SW480 (cell line): ENCODE data around the gene ZNF493.

Experiments
- DNase-seq: peaks from one replicate; pipeline ENCODE4 v3.0.0-alpha.2; 2016; ENCODE audit warnings: low spot score

The ZNF493 gene

DNA sequence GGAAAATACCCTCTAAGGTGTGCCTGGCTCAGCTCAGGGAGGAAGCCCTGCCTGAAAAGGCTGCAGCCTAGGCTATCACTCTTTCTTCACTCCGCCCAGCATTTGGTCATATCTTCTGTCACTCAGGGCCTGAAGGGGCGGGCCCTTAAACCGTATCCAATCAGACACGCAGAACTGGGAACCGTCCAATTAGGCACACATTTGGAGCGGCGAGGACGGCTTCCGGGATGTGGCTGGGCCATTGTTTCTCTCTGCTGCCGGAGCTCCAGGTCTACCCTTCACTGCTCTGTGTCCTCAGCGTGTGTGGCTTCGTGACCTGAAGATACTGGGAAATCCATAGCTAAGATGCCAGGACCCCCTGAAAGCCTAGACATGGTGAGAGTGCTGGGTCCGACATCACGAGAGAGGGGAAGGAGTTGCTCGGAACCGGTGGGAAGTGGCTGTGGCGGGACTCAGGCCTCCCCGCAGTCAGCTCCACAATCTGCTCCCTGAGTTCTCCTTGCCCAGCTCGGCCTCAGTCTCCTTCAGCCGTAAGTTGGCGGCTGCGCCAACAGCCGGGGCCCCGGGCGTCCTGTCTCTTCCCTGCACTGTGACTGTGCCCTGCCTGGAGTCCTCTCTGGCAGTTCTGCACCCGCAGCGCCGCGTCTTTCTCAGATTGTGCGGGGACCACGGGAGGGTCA lies at the start of gene ZNF493:
Gene ZNF493 (plus strand): TSS at position 241 of the 680 bp plus-strand sequence. CDS start 105 bp downstream, at position 346.
- peak; percentile 73 for DNase-seq

DNA sequence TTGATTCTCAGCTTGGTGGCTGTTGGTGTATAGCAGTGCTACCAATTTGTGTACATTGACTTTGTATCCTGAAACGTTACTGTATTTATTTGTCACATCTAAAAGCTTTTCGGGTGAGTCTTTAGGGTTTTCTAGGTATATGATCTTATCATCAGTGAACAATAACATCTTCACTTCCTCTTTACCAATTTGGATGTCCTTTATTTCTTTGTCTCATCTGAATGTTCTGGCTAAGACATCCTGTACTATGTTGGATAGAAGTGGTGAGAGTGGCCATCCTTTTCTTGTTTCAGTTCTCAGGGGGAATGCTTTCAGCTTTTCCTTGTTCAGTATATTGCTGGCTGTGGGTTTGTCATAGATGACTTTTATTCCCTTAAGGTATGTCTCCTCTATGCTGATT lies 44.1 kb upstream of the ZNF493 start:
- no peak for DNase-seq

DNA sequence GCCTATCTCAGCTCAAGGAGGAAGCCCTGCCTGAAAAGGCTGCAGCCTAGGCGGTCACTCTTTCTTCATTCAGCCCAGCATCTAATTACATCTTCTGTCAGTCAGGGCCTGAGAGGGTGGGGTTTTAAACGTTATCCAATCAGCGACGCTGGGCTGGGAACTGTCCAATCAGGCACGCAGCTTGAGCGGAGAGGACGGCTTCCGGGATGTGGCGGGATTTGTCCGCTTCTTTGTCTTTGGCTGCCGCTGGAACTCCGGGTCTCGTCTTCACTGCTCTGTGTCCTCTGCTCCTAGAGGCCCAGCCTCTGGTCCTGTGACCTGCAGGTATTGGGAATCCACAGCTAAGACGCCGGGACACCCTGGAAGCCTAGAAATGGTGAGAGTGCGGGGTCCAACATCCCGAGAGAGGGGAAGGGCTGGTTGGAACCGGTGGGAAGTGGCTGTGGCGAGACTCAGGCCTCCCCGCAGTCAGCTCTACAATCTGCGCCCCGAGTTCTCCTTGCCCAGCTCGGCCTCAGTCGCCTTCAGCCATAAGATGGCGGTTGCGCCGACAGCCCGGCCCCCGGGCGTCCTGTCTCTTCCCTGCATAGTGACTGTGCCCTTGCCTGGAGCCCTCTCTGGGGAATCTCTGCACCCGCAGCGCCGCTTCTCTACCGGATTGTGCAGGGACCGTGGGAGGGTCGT lies 38.0 kb upstream of the ZNF493 start, which contains the start of gene ZNF738:
Gene ZNF738 (plus strand): TSS at position 233 of the 684 bp plus-strand sequence. CDS start 141 bp downstream, at position 374.
- peak; percentile 68 for DNase-seq

DNA sequence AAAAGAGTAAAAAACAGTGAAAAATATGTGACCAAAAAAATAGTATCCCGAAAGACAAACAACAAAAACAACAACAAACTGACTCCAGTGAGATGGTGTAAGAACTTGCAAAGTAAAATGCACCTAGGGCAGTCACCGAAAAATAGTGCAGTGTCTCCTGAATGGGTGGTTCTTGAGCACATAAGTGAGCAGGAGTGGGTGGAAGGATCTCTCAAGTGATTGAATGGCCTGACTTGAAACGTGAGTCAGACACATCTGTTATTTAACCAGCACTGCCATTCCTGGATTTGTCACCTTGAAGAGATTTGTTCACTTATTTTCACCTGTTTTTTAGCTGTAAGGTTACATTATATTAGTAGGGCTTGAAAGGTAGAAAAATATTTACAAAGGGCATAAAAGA lies 34.6 kb upstream of the ZNF493 start:
- no peak for DNase-seq

DNA sequence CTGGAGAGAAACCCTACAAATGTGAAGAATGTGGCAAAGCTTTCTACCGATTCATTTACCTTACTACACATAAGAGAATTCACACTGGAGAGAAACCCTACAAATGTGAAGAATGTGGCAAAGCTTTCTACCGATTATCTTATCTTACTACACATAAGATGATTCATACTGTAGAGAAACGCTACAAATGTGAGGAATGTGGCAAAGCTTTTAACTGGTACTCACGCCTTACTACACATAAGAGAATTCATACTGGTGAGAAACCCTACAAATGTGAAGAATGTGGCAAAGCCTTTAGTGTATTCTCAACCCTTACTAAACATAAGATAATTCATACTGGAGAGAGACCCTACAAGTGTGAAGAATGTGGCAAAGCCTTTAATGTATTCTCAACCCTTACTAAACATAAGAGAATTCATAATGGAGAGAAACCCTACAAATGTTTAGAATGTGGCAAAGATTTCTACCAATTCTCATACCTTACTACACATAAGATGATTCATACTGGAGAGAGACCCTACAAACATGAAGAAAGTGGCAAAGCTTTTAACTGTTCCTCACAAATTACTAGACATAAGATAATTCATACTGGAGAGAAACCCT lies 12.9 kb upstream of the ZNF493 start:
- DNase-seq, result no peak

DNA sequence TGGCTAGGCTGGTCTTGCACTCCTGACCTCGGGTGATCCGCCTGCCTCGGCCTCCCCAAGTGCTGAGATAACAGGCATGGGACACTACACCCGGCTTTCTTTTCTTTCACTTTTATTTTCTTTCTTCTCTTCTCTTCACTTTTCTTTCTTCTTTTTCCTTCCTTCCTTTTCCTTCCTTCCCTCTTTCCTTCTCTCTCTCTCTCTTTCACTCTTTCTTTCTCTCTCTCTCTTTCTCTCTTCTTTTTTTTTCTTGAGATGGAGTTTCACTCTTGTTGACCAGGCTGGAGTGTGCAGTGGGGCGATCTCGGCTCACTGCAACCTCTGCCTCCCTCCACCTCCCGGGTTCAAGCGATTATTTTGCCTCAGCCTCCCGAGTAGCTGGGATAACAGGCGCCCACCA lies 812 bp upstream of the ZNF493 start:
- no peak for DNase-seq

DNA sequence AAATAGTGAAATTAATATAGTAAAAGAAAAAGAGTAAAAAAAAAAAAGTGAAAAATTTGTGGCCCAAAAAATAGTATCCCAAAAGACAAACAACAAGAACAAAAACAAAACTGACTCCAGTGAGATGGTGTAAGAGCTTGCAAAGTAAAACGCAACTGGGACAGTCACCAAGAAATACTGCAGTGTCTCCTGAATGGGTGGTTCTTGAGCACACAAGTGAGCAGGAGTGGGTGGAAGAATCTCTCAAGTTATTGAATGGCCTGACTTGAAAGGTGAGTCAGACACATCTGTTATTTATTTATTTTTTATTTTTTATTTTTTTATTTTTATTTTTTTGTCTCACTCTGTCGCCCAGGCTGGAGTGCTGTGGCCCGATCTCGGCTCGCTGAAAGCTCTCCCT lies 1.9 kb downstream of the ZNF493 start:
- no peak for DNase-seq

DNA sequence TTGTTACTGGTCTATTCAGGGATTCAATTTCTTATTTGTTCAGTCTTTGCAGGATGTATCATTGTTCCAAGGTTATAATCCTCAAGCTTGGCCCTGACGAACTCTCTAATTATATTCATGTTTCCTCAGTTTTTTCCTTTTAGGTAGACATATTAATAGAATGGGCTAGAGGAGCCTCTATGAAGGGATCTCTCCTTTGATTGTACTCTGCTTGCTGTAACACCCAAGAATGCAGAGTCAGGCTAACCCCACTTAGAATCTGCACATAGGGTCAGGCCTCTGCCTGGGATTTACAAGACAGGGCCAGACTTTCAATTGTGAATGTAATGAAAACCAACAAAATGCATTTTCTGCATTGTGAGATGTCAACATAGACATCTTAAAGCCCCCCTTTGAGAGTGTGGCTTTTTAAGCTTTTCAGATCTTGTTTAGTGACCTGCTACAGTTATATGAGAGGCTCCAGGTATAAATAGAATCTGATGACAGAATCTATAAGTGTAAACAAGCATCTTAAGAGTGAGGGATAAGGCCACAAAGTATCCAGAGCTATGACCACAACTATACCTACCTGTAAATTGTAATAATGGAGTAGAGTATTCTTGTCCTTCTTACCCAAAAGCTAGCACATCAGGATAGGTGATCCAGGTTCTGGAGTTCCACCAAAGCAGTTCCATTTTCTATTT lies 5.5 kb downstream of the ZNF493 start:
- no peak for DNase-seq

DNA sequence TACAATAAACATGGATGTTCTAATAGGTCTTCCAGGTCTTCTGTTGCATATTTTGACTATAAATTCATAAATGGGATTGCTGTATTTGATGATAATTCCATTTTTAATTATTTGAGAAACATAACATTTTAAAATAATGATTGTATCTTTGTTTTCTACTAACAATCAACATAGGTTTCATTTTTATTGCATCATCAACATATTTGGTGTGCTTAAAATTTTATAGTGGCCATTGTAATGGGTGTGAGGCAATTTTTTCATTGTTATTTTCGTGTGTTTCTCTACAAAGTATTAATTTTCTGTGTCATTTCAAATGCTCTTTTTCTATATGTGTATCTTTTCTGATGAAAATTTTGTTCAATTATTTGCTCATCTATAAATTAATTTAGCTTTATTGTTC lies 13.2 kb downstream of the ZNF493 start:
- DNase-seq, result no peak

DNA sequence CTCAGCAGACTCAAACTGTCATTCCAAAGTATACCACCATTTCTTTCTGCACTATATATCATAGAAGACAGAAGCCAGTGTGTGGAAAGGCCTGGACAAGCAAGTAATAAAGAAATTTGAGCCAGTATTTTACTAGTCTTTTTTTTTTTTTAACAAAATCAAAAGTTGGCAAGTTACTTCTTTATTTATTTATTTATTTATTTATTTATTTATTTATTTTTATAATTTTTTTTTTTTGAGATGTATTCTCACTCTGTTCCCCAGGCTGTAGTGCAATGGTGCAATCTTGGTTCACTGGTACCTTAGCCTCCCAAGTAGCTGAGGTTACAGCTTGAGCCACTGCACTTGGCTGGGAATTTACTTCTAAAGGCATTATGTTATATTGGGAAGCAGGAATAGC lies 25.3 kb downstream of the ZNF493 start:
- DNase-seq, result no peak

DNA sequence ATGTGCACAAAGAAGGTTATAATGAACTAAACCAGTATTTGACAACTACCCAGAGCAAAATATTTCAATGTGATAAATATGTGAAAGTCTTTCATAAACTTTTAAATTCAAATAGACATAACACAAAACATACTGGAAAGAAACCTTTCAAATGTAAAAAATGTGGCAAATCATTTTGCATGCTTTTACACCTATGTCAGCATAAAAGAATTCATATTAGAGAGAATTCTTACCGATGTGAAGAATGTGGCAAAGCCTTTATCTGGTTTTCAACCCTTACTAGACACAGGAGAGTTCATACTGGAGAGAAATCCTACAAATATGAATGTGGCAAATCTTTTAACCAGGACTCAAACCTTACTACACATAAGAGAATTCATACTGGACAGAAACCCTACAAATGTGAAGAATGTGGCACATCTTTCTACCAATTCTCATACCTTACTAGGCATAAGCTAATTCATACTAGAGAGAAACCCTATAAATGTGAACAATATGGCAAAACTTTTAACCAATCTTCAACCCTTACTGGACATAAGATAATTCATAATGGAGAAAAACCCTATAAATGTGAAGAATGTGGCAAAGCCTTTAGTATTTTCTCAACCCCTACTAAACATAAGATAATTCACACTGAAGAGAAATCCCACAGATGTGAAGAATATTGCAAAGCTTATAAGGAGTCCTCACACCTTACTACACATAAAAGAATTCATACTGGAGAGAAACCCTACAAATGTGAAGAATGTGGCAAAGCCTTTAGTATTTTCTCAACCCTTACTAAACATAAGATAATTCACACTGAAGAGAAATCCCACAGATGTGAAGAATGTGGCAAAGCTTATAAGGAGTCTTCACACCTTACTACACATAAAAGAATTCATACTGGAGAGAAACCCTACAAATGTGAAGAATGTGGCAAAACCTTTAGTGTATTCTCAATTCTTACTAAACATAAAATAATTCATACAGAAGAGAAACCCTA lies 26.4 kb downstream of the ZNF493 start:
- no peak for DNase-seq

DNA sequence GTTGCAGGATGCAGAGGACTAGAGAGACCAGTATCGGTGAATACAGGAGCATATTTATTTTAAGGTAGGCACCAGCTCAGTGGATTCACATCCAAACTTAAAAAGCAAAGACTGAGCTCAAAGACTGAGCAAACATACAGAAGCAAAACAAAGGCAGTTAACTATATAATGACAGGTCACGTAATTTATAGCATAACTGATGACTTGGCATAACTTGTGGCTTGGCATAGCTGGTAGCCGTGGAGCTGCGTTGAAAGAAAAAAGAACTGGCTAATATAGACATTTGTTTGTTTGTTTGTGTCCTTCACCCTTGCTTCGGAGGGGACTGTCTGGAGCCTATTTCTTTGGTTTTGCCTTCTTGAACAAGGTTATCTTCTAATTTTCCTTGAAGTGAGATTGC lies 33.7 kb downstream of the ZNF493 start:
- DNase-seq, result no peak

DNA sequence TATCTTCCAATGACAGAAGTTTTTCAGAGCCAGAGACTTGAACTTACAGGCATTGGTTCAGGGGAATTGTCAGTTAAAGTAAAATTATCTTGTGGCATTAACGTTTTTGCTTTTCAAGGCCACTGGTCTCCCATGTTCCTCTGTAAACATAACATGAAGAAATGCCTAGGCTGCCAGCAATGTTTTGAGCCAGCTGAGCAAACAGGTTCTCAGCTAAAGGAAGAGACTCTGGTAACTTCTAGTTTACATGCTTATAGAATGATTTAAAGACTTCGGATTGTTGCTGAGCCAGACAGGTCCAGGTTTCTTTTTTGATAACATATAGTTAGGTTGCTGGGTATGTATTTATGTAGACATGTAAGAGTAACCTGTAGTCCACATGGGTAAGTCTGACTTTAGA lies 35.7 kb downstream of the ZNF493 start:
- DNase-seq, result no peak

DNA sequence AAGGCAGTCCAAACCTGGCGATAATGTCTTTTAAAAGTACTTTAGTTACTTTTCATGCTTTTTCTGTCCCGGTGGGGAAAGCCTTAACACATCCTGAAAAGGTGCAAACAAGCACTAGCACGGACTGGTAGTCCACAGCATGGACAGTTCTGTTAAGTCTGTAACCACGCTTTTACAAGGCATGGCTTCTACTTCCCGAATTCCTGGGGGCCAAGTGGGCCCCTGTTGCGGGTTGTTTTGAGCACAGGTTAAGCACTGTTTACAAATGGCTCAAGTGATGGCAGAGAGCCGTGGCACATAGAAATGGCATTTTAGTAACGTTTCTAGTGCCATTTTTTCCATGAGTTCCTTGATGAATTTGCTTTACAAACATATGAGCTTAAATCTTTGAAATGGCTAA lies 37.6 kb downstream of the ZNF493 start:
- no peak for DNase-seq

DNA sequence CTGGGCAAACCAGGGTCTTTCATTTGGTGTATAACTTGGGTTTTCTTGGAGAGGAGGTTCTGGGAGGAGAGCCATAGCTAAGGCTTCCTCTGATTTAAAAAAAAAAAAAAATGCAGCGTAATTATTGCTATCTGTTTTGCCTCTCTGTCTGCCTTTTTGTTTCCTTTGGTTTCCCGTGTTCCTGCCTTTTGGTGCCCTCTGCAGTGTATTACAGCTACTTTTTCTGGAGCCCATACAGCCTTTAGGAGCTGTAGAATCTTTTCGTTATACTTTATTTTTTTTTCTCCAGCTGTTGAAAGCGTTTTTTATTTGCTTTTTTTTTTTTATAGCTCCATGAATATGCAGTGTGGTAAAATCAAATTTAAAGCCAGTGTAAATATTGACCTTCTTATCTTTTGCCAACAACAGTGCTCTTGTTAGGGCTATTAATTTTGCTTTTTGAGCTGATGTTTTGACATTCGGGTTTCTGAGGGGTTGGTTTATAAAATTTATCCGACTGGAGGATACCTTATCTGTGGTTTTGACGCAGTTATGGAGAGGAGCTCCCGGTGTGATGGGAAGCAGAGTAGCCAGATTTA lies 38.1 kb downstream of the ZNF493 start:
- no peak for DNase-seq

DNA sequence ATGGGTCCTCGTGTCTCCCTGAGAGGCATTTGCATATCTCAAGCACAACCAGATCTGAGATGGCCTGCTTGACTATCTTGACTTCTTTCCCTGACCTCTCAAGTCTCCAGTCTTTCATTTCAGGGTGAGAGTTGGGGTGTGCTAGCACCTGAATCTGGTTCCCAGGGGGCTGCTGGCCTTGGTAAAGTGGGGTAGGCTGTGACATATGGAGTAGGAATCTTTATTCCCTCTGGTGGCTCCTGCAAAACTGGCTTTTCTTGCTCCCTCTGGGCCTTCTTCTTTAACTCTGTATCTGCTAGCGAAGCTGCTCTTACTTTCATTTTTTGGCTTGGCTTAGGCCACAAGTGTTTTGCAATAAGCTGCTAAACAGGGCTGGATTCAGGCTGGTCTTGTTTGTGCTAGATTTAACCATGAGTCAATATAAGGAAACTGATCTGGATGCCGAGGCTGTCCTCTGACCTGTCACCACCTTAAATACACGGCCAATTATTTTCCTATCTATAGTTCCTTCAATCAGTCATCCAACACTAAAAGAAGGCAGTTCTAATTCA lies 42.3 kb downstream of the ZNF493 start:
- no peak for DNase-seq

DNA sequence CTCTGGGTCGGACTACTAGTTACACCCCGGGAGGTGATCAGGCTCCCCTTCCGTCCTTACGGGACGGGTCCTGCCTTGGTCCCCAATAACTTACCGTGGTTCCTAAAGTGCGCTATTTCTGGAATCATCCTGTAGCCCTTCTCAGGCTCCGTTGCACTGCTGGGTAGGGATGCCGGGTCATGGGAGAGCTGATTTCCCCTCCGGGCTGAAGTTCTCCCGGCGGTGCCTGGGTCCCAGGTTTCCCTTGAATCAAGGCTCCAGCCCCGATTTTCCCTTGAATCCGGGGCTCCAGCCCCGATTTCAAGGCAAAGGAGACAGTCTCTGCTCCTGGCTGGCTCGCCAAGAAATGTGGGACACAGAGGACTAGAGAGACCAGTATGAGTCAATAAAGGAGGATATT lies 43.4 kb downstream of the ZNF493 start:
- DNase-seq, result no peak

DNA sequence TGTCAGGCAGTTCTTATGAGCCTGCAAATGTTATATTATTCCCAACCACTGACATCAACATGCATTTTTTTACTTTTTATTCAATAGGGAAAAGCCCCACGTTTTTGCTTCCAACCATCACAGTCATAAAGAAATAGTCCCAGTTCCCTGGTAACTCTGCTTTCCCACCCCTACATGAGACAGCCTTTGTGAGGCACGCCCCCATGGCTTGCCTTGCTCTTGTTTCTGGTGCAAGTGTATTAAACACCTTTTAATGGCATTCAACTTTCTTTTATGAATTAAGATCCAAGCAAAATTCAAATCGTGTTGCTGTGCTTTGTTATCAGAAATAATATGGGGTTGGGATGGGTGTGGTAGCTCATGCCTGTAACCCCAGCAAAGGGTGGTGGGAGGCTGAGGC lies 54.3 kb downstream of the ZNF493 start:
- DNase-seq, result no peak

DNA sequence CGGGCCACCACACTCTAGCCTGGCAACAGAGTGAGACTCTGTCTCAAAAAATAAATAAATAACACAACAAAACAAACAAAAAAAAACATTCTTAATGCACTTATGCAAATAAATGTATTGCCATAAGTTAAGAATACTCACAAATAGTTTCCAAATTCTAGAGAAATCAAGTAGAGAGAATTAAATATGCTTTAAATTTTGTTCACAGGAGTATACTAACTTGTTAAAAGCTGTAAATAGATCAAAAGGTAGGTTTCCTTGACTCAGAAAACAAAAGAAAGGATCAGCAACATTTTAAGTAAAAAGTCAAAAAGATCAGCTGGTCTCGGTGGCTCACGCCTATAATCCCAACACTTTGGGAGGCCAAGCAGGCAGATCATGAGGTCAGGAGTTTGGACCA lies 58.0 kb downstream of the ZNF493 start:
- DNase-seq, result no peak

DNA sequence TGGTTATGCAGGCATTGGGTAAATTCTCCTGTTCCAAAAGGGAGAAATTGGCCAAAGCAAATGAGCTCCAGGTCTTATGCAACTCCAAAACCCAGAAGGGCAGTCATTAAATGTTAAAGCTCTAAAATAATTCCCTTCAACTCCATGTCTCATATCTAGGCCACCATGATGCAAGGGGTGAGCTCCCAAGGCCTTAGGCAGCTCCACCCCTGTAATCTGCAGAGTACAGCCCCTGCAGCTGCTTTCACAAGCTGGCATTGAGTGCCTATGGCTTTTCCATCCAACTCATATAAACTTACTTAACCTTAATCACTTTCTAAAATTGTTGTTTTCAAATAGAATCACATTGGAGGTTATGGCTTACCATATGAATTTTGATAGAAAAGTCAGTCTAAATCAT lies 63.8 kb downstream of the ZNF493 start:
- DNase-seq, result no peak

DNA sequence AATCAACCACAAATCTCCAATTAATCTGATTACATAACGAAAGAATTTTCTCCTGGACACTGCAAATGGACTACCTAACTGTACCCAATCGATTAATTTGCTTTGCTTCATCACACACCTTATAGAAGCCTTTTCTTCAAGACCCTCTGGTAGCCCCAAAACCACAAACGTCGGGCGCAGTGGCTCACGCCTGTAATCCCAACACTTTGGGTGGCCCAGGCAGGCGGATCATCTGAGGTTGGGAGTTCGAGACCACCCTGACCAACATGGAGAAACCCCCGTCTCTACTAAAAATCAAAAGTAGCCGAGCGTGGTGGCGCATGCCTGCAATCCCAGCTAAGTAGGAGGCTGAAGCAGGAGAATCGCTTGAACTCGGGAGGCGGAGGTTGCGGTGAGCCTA lies 65.6 kb downstream of the ZNF493 start:
- no peak for DNase-seq
